K562 (cell line): ENCODE data around the gene YBX3.

ENCODE experiments used
- ZNF165 ChIP-seq: fragments of 250-450 bp; sonication (Bioruptor Pico); IDR thresholded peaks from 2 replicates; pipeline ENCODE4 v1.4.0; 2020; ENCODE audit warnings: borderline replicate concordance
- ZNF76 ChIP-seq: fragments of 250-450 bp; sonication (Bioruptor Pico); IDR thresholded peaks from 2 replicates; pipeline ENCODE4 v1.4.0; 2020; ENCODE audit warnings: mild to moderate bottlenecking, moderate library complexity, borderline replicate concordance
- TF ChIP-seq, protein P1 (sequence below), 3 experiments: IDR thresholded peaks in 2 of 3; conservative IDR thresholded peaks in 1 of 3; 2 replicates each; pipeline ENCODE4 v1.5.1; 2011 to 2012; ENCODE audit warnings: low read length in 3 of 3, mild to moderate bottlenecking in 3 of 3, control low read depth in 2 of 3, improper control_type of control experiment in 1 of 3, inconsistent platforms in 1 of 3, low read depth in 1 of 3, mixed read lengths in 1 of 3, moderate library complexity in 1 of 3; ENCODE audit not compliant: insufficient read depth in 2 of 3

DNA sequence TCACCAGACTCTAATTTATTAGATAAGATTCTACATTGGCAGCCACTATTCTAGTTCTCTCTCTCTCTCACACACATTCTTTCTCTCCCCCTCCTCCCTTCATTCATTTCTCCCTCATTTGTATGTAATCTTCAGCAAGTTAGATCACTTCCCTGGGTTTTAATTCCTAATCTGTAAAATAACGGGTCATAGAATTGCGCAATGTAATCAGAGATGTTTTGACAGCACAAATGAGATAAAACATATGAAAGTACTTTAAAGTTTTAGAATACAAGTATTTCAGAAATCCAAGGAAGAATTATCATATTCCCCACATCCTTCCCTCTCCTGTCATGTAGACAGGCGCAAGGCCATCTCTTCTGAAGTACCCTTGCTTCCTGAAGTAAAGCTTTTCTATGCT is 70.9 kb downstream of the YBX3 start:
- TF ChIP-seq ZNF165 (CRISPR knock-in tag) (no peak), ZNF76 (CRISPR knock-in tag) (no peak)
- TF ChIP-seq, protein P1, sequence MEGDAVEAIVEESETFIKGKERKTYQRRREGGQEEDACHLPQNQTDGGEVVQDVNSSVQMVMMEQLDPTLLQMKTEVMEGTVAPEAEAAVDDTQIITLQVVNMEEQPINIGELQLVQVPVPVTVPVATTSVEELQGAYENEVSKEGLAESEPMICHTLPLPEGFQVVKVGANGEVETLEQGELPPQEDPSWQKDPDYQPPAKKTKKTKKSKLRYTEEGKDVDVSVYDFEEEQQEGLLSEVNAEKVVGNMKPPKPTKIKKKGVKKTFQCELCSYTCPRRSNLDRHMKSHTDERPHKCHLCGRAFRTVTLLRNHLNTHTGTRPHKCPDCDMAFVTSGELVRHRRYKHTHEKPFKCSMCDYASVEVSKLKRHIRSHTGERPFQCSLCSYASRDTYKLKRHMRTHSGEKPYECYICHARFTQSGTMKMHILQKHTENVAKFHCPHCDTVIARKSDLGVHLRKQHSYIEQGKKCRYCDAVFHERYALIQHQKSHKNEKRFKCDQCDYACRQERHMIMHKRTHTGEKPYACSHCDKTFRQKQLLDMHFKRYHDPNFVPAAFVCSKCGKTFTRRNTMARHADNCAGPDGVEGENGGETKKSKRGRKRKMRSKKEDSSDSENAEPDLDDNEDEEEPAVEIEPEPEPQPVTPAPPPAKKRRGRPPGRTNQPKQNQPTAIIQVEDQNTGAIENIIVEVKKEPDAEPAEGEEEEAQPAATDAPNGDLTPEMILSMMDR (IDR thresholded peaks at IDR 0.05 in 2 of 3, conservative IDR thresholded peaks at IDR 0.05 in 1 of 3; ENCODE audit: insufficient read depth in 2 of 3, low read depth in 1 of 3, low read length in 3 of 3), result no peak
